ENCODE data around the gene OR4D2. TPM values are rescaled to one million over a fixed set of nuclear protein-coding genes. Genes with fewer than 3 reads are reported as not detected.

The OR4D2 gene
- polyA plus RNA-seq, 1 donor (not counting 4 experiments of a cell fraction or from before 2014, with no cell fraction given): not detected

GRCh38 chr17:58187675-58188074 lies 20.9 kb downstream of the OR4D2 start:
- Histone ChIP-seq H3K9me1 (ENCODE audit: control insufficient read depth, extremely low read depth, insufficient read depth, low read length) (no peaks in the 10 kb centered on the region), H3K79me2 (ENCODE audit: control insufficient read depth, insufficient read depth, low read length) (no peaks in the 10 kb centered on the region), H3K9me3 (ENCODE audit: control insufficient read depth, low read depth, low read length) (no peaks in the 10 kb centered on the region), H4K20me1 (ENCODE audit: control insufficient read depth, extremely low read depth, insufficient read depth, low read length) (no peaks in the 10 kb centered on the region), H3K27me3 (ENCODE audit: control insufficient read depth, extremely low read depth, insufficient read depth, low read length) (peaks cover 4% of the 10 kb centered on the region), H3K4me2 (ENCODE audit: control insufficient read depth, extremely low read depth, insufficient read depth, low read depth, low read length) (no peak overlapping the region), H3K9ac (ENCODE audit: control insufficient read depth, extremely low read depth, insufficient read depth, low read length) (no peak overlapping the region), H3K4me3 (ENCODE audit: control insufficient read depth in 2 of 3, extremely low read depth in 1 of 3, insufficient read depth in 2 of 3, low read depth in 1 of 3, low read length in 3 of 3) (no peak overlapping the region), H3K36me3 (ENCODE audit: control insufficient read depth in 2 of 2, extremely low read depth in 1 of 2, insufficient read depth in 2 of 2, low read length in 2 of 2) (no peaks in the 10 kb centered on the region), H3K4me1 (ENCODE audit: control insufficient read depth, extremely low read depth, insufficient read depth, low read length) (peaks cover 15% of the 10 kb centered on the region), H2AFZ (ENCODE audit: control insufficient read depth, low read length) (no peak overlapping the region), H3K27ac (ENCODE audit: control insufficient read depth, insufficient read depth, low read length) (no peak overlapping the region)
- dilution Hi-C loops (cut with MboI; ENCODE audit: extremely low pct_ligation_motif_present, low sequenced_read_pairs): no loop called here
- DNase-seq (ENCODE audit: low read depth, low spot score): no peak
- TF ChIP-seq CTCF (optimal IDR thresholded peaks at IDR 0.05 in 1 of 3, IDR thresholded peaks at IDR 0.05 in 1 of 3, conservative IDR thresholded peaks at IDR 0.05 in 1 of 3; ENCODE audit: extremely low read depth in 1 of 3, insufficient read depth in 2 of 3, low read length in 3 of 3): no peak
- TF ChIP-seq EZH2 (IDR thresholded peaks at IDR 0.05; ENCODE audit: low read length): no peak
- FAIRE-seq: no peak

- Histone ChIP-seq H3K27ac (ENCODE audit: control insufficient read depth, insufficient read depth, low read length) (no peak overlapping the region), H3K4me2 (ENCODE audit: control insufficient read depth, extremely low read depth, insufficient read depth, low read depth, low read length) (no peak overlapping the region), H3K36me3 (ENCODE audit: control insufficient read depth in 2 of 2, extremely low read depth in 1 of 2, insufficient read depth in 2 of 2, low read length in 2 of 2) (no peaks in the 10 kb centered on the region), H4K20me1 (ENCODE audit: control insufficient read depth, extremely low read depth, insufficient read depth, low read length) (no peaks in the 10 kb centered on the region), H3K9me1 (ENCODE audit: control insufficient read depth, extremely low read depth, insufficient read depth, low read length) (no peaks in the 10 kb centered on the region), H3K4me1 (ENCODE audit: control insufficient read depth, extremely low read depth, insufficient read depth, low read length) (peaks cover 13% of the 10 kb centered on the region), H2AFZ (ENCODE audit: control insufficient read depth, low read length) (no peak overlapping the region), H3K4me3 (ENCODE audit: control insufficient read depth in 2 of 3, extremely low read depth in 1 of 3, insufficient read depth in 2 of 3, low read depth in 1 of 3, low read length in 3 of 3) (no peak overlapping the region), H3K9me3 (ENCODE audit: control insufficient read depth, low read depth, low read length) (no peaks in the 10 kb centered on the region), H3K9ac (ENCODE audit: control insufficient read depth, extremely low read depth, insufficient read depth, low read length) (no peak overlapping the region), H3K79me2 (ENCODE audit: control insufficient read depth, insufficient read depth, low read length) (no peaks in the 10 kb centered on the region), H3K27me3 (ENCODE audit: control insufficient read depth, extremely low read depth, insufficient read depth, low read length) (peaks cover 4% of the 10 kb centered on the region)
- FAIRE-seq (peak; percentile 84), DNase-seq (ENCODE audit: low read depth, low spot score) (peak; percentile 30)
- TF ChIP-seq CTCF (optimal IDR thresholded peaks at IDR 0.05 in 1 of 3, IDR thresholded peaks at IDR 0.05 in 1 of 3, conservative IDR thresholded peaks at IDR 0.05 in 1 of 3; ENCODE audit: extremely low read depth in 1 of 3, insufficient read depth in 2 of 3, low read length in 3 of 3) (no peak), EZH2 (IDR thresholded peaks at IDR 0.05; ENCODE audit: low read length) (no peak)
- dilution Hi-C loops (cut with MboI; ENCODE audit: extremely low pct_ligation_motif_present, low sequenced_read_pairs): no loop called here
Observed at GRCh38 chr17:58189436-58190146, 22.8 kb downstream of the OR4D2 start.

All from keratinocyte (primary cell).